GM12864 (cell line): ENCODE measurements around the gene SPANXN5.
"Not testable (repeated sequence)": the region's sequence is repeated elsewhere in the genome, so short reads cannot be mapped to it uniquely, and the experiment has no call there.

Experiments
- DNase-seq: peaks from one replicate; pipeline ENCODE4 v3.0.0-alpha.2; 2011; ENCODE audit warnings: low read depth
- H3K4me3 ChIP-seq: 2 replicates; pipeline ENCODE4 v1.5.1; 2011; ENCODE audit warnings: mild to moderate bottlenecking, low read depth, low read length, control low read depth
- CTCF ChIP-seq: IDR thresholded peaks from 2 replicates; pipeline ENCODE4 v1.5.1; 2011; ENCODE audit warnings: low read depth, mild to moderate bottlenecking, moderate library complexity, low read length, control low read depth, inconsistent platforms; ENCODE audit errors: missing control alignments

Gene SPANXN5

DNA sequence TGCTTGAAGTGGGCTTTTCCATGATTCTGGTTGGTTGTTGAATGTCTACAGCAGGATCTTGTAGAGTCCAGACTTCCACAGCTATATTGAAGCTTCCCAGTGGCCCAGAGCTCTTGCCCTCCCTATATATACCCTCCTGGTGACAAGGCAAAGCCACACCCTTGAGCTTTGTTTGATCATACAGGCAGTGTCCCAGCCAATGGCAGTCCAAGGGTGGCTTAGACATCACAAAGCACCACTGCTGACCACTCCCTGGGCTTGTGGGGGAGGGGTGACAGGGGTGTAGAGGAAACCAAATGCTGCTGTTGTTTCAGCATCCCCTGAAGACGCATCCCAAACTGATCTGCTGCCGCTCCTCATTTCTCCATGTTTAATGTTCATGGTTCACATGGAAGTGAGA lies at the start of gene SPANXN5:
Gene SPANXN5, minus strand, starts transcription at position 101 of the 400 bp plus-strand sequence. Its CDS starts 79 bp downstream, at position 22.
- not testable (repeated sequence) for DNase-seq, H3K4me3 ChIP-seq

DNA sequence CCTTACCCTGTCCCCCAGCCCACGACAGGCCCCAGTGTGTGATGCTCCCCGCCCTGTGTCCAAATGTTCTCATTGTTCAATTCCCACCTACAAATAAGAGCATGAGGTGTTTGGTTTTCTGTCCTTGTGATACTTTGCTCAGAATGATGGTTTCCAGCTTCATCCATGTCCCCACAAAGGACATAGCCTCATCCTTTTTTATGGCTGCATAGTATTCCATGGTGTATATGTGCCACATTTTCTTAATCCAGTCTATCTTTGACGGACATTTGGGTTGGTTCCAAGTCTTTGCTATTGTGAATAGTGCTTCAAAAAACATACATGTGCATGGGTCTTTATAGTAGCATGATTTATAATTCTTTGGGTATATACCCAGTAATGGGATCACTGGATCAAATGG lies 46.4 kb upstream of the SPANXN5 start:
- DNase-seq, result not testable (repeated sequence)

DNA sequence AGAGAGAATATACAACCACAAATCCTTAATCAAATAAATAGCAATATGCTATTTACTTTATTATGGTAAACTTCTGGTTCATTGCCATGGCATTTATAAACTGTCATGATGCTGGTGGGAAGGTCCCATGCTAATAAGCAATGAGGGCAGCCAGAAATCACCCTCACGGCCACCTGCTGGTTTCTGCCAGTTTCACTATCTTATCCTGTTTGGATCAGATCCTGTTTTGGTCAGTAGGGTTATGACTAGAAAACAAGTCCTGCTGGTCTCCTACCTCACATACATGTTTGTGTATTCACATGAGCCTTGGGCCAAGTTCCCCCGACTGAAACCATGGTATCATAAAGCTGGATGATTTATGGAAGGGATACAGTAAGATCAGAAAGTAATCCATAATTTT lies 41.9 kb upstream of the SPANXN5 start:
- DNase-seq, result no peak
- TF ChIP-seq CTCF, result no peak
- no peak overlapping the region for H3K4me3 ChIP-seq

More for the DNA sequence above, 46.4 kb upstream of the SPANXN5 start:
- not testable (repeated sequence) for H3K4me3 ChIP-seq

- DNase-seq, result no peak
- TF ChIP-seq CTCF, result no peak
- H3K4me3 ChIP-seq, result no peak overlapping the region
Measured at GRCh38 chrX:52830551-52830950, 33.3 kb upstream of the SPANXN5 start.

GRCh38 chrX:52824608-52825007 lies 27.4 kb upstream of the SPANXN5 start:
- no peak for DNase-seq
- no peak for TF ChIP-seq CTCF
- H3K4me3 ChIP-seq, result no peak overlapping the region

DNA sequence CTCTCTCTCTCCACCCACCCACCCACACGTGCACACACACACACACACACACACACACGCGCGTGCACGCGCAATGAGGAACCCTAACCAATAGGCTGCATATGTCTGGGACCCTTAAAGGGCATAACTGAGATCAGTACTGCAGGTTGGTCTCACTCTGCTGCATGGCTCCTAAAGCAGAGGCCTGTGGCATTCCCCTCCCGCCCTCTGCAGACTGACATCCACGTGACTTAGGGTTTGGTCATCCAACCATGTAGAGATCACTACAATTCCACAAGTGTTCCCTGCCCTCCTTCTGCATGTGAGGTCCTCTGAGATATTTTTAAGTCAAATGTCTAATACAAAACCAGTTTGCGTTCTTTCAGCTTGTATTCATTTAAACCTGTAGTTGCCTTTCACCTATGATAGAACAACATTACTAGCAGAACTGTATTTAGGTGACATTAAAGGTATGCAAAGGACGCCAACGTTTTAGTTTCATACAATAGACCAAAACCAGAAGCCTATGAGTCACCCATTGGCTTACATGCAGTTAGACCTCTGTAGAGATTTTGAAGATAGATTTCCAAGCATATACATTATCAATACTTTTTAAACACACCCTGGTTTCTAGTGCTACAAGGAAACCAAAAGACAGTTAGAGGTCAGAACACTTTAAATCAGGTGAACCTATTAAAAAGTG lies 24.0 kb upstream of the SPANXN5 start:
- no peak for DNase-seq
- no peak for TF ChIP-seq CTCF
- H3K4me3 ChIP-seq, result no peak overlapping the region

DNA sequence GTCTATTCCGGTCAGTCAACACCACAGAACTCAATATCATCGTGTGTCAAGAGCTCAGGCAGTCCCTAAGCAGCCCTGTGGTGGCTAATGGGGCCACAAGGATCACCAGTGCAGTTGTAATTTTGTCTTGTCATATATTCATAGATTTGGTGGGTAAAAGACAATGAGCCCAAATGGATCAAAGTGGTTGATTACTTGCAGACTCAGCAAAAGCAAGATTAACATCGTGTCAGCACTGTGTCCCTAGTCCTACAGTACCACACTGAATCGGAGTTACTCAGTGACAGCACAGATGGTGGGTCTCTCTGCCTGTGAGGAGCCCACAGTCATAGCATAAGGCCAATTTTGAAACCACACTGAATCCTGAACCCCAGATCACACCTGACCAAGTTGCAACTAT lies 22.6 kb upstream of the SPANXN5 start:
- no peak for TF ChIP-seq CTCF
- DNase-seq, result no peak
- H3K4me3 ChIP-seq, result no peak overlapping the region

GRCh38 chrX:52811065-52811625 lies 13.9 kb upstream of the SPANXN5 start, which contains the start of gene XAGE5:
TSS of gene XAGE5 (plus strand) at chrX:52811287. CDS start at chrX:52812567, 1,280 bp downstream.
- no peak within 1 kb of the TSS for H3K4me3 ChIP-seq
- no peak for TF ChIP-seq CTCF
- no peak for DNase-seq

DNA sequence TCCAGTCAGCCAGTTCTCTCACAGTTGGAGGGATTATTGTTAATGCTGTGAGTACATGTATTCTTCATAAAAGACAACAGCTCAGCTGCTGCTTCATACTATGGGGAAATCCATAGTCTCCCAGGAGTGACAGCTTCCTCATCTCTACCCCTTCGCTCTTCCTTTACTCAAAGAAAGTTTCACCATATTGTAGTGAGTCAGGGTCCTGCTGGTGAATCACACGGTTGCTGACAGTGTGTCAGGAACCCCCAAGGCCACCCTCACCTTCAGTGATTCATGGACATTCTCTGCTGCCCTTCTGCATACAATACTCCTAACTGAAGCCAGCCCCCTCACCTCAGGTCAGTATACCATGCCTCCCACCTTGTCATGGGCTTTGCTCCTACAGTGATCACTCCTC lies 7.6 kb upstream of the SPANXN5 start:
- not testable (repeated sequence) for DNase-seq, H3K4me3 ChIP-seq

GRCh38 chrX:52773504-52773903 lies 23.7 kb downstream of the SPANXN5 start:
- H3K4me3 ChIP-seq, DNase-seq: not testable (repeated sequence)

DNA sequence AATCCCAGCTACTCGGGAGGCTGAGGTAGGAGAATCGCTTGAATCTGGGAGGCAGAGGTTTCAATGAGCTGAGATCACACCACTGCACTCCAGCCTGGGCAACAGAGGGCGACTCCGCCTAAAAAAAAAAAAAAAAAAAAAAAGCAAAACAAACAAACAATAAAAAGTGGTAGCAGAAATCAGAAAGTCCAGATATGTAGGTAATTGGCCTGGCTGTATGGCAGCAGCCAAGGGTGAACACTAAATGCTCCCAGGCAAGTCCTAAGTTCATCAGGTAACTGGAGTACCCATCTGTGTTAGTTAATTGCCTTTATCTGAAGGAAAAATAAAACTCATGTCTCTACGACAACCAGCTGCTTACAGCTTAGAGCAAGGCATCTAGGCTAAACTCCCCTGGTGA lies 31.2 kb downstream of the SPANXN5 start:
- not testable (repeated sequence) for H3K4me3 ChIP-seq, DNase-seq

DNA sequence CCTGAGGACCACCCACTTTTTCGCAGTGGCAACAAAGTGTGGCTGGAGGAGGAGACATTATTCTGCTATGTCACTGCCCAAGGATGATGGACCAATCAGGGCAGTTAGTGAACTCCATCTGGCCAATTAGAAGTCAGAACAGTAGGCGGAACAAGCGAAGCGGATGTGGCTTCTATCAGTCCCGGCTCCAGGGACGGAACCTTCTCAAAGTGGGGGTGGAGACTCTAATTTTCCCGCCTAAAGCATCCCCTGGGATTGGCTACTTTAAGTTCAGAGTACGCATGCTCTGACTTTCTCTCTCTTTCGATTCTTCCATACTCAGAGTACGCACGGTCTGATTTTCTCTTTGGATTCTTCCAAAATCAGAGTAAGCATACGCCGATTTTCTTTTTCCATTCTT lies 46.3 kb downstream of the SPANXN5 start, which contains the start of gene SSX2B:
Gene SSX2B, plus strand, starts transcription at position 301 of the 400 bp plus-strand sequence. CDS start 1,429 bp downstream, outside the sequence.
- DNase-seq, H3K4me3 ChIP-seq: not testable (repeated sequence)
